Measurements from ENCODE around the gene NKAPD1.

GRCh38 chr11:112082729-112083128 lies 8.6 kb downstream of the NKAPD1 start:
- TF ChIP-seq EZH2 (IDR thresholded peaks at IDR 0.05; ENCODE audit: insufficient read depth, poor library complexity, severe bottlenecking) (no peak), EZH2phosphoT487 (IDR thresholded peaks at IDR 0.05; ENCODE audit: insufficient read depth, low read depth) (no peak)
